NCI-H2171 treated with DMSO at 0.1 percent for 48 hours (cell line): ENCODE data around the gene ZNF148.
"Not testable (repeated sequence)": the region's sequence is repeated elsewhere in the genome, so short reads cannot be mapped to it uniquely, and the experiment has no call there.

Source experiments
- DNase-seq: peaks from one replicate; lab custom pipeline; 2025; lab: John Stamatoyannopoulos, UW

The ZNF148 gene

GRCh38 chr3:125374501-125374995 lies 577 bp downstream of the ZNF148 start:
- peak; percentile 37 for DNase-seq

DNA sequence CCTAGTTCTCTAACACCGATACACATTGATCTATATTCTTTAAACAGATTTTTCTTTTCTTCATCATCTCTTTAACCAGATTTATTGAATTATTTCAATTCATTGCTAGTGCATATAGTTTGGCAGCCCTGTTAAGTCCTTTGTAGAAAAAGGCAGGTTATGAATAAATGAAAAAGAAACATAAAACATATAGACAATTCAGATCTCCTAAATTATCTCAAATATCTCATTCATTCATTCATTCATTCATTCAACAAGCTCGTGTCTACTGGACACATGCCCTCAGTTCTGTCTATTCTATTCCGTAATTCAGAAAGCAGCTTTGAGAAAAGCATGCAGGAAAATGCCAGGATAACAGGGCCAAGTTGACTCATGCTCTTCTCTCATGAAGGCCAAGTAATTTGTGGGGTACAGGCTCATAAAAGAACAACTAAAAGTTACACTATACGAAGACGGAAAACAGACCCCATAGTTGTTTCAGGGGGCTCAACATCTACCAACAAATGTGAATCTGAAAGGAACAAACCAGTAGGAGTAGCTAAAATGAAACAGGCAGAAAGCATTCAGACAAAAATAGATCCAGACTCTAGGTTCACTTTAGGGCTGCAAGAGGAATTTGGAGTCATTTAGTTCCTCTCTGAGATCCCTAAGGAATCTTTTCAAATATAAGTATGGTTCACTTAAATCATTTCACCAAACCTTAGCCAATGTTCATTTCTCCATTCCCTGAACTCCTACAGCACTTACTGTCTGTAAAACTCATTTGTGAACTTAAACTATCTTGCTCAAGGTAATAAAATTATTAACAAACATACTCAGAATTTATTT lies 7.5 kb downstream of the ZNF148 start:
- no peak for DNase-seq

GRCh38 chr3:125366132-125366531 lies 9.0 kb downstream of the ZNF148 start:
- no peak for DNase-seq

- DNase-seq = no peak
Measured at GRCh38 chr3:125359700-125360099, 15.4 kb downstream of the ZNF148 start.

DNA sequence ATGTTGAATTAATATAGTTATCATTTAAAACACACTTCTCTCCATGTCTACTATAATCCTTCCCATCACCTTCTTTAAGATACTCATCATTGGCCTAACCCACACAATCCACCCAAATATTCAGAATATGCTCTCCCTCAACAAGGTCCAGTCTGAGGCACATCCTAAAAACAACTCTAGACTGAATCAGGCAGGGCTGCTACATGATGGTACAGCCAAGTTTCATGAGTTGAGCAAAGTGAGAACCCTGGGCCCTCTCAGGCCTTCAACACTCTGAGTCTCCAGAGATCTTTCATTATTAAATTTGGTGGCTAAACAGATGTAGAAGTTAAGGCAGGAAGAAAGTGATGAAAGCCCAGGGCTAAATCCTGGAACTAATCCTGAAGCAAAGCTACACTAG lies 16.2 kb downstream of the ZNF148 start:
- DNase-seq = no peak

DNA sequence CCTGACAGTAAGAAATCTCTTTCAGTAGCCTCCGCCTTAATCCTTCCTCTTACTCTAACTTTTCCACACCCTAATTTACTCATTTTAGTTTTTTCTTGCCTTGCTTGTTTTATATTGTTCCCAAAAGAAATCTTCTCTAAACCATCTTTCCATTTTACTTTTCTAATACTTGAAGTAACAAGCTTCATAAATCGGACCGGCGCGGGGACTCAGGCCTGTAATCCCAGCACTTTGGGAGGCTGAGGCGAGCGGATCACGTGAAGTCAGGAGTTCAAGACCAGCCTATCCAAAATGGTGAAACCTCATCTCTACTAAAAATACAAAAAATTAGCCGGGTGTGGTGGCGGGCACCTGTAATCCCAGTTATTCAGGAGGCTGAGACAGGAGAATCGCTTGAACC lies 17.3 kb downstream of the ZNF148 start:
- no peak for DNase-seq

- DNase-seq = no peak
Measured at GRCh38 chr3:125357032-125357658, 18.0 kb downstream of the ZNF148 start.

DNA sequence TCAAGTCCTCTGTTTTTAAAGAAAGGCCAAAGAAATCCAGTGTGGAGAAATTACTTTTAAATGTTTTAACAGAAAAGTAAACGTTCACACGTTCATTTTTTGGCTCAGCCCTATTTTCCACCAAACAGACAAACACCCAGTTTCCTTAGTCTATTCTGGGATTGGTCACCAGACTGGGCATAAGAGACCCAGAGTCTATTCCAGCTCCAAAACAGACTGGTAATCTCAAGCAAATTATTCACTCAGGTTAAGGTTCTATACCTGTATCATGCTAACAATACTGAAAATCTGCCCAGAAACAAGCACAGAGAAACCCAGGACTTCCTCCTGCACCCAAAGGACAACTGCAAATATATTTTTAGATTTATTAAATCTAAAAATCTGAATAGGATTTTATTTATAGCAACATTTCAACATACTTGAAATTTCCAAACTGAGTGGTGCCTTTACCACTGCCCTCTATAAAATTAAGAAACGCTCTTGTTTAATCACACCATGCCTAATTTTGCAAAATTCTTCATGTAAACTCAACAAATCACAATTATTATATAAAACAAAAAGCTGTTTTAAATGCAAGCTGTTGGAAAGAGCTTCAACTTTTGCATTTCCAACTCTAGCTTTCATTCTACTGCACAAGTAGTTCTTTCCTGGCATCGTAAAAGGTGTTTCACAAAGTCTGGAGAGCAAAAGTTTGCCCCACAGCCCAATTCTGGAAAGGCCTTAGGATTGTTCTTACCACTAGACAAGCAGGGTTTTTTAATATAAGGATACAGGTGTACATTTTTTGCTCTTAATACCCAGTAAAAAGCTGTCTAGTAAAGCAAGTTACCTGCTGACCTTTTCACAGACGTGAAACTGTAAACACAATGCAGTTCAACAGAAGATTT lies 18.7 kb downstream of the ZNF148 start:
- DNase-seq = no peak

- DNase-seq = no peak
Measured at GRCh38 chr3:125353659-125354058, 21.5 kb downstream of the ZNF148 start.

DNA sequence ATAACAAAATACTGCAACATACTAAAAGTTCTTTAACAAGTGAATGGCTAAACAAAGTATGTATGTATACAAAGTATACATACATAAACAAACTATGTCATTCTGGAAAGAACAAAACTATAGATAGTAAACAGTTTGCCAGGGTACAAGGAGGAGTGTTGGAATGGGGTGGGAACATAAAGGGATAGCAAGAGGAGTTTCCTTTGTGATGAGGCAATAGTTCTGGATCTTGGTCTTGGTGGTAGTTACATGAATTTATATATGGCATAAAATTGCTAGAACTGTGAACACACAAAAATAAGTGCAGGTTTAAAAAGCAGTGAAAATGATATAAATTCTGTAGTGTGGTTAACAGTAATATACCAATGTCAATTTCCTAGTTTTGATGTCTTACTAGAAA lies 22.0 kb downstream of the ZNF148 start:
- no peak for DNase-seq

- no peak for DNase-seq
Measured at GRCh38 chr3:125351814-125352456, 23.2 kb downstream of the ZNF148 start.

GRCh38 chr3:125351152-125351551 lies 24.0 kb downstream of the ZNF148 start:
- no peak for DNase-seq

- DNase-seq = no peak
Measured at GRCh38 chr3:125350597-125350996, 24.5 kb downstream of the ZNF148 start.

GRCh38 chr3:125349556-125350165 lies 25.5 kb downstream of the ZNF148 start:
- no peak for DNase-seq

- DNase-seq = no peak
Measured at GRCh38 chr3:125349055-125349454, 26.1 kb downstream of the ZNF148 start.

- not testable (repeated sequence) for DNase-seq
Measured at GRCh38 chr3:125343367-125343766, 31.8 kb downstream of the ZNF148 start.

DNA sequence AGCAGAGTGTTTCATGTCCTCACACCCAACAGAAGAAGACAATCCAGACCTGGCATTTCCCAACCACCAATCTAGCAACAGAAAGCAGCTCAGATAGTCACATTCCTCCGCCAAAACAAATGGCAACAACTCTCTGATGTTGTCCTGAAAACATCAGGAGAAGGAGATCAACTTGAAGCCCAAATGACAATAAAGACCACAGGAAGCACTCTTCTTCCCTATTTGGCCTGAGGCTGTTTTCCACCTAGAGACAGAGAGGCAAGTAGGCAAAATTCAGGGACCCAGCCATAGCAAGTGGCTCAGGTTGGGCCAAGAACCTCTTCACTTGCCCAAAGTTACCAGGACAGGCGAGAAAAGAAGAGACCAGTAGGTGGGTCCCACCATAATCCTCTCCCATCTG lies 35.0 kb downstream of the ZNF148 start:
- no peak for DNase-seq

DNA sequence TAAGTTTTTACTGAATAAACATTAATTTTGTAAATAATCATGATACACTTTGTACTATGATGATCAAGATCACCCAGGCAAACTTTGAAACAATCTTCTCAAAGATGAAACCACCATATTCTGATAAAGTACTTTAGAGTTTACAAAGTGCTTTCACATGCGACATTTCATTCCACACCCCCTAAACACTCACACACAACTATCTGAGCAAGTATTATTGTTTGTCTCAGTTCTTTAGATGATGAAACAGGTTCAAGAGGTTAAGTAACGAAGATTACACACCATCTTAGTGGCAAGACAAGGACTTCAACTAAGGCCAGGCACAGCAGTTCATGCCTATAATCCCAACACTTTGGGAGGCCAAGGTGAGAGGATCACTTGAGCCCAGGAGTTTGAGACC lies 37.6 kb downstream of the ZNF148 start:
- no peak for DNase-seq

DNA sequence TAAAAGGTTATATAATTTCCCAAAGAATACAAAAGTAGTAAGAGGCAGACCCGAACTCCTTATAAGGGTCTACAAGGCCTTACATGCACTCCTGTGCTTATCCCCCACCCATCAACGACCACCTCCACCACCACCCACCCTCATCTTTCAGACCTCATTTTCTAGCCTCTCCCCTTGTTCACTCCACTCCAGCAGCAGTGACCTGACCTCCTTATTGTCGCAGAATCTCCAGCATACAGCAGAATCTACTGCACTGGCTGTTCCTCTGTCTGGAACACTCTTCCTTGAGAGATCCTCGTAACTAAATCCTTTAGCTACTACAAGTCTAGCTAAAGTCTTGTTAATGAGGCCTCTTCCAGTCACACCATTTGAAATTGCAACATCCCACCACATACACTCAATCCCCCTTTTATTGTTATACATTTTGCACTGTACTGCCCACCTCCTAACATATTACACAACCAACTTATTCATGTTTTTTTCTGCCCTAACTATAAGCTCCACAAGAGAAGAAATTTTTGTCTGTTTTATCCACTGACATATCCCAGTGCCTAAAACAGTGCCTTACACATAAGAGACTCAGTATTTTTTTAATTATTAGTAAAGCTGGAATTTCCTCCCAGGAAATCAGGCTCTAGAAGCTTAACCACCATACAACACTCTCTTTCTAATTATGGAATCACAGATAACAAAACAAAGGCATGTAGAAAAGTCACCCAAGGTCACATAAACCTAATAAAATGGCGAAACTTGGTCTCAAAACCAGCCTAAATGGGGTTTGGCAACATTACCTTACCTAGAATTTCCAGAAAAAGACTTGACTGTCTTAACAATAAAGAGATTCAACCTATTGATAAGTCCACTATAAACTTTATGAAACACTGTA lies 40.2 kb downstream of the ZNF148 start:
- DNase-seq = no peak

GRCh38 chr3:125332504-125332903 lies 42.6 kb downstream of the ZNF148 start:
- DNase-seq = no peak
